K562 (cell line): Measurements from ENCODE around the gene OR56A5.

ENCODE experiments used
- ARID1B ChIP-seq: fragments of 450-650 bp; IDR thresholded peaks from 2 replicates; pipeline ENCODE4 v1.6.1; 2016; ENCODE audit warnings: antibody characterized with exemption, mild to moderate bottlenecking, inconsistent platforms
- MTF1 ChIP-seq: fragments of 250-450 bp; sonication (Bioruptor Pico); IDR thresholded peaks from 2 replicates; pipeline ENCODE4 v1.9.0; 2021; ENCODE audit warnings: moderate library complexity, mild to moderate bottlenecking, inconsistent platforms, borderline replicate concordance
- POLR2A ChIP-seq: fragments of 450-650 bp; conservative IDR thresholded peaks from 2 replicates; pipeline ENCODE4 v1.6.1; 2016
- SP1 ChIP-seq: sonication (generic); formaldehyde crosslinking; IDR thresholded peaks from 2 replicates; pipeline ENCODE4 v1.8.1; 2022; ENCODE audit warnings: mild to moderate bottlenecking, missing genetic modification reagents
- SREBF1 ChIP-seq: fragments of 150-350 bp; IDR thresholded peaks from 2 replicates; pipeline ENCODE4 v1.6.1; 2014; ENCODE audit warnings: antibody characterized with exemption, low read depth, low read length, borderline replicate concordance
- XRCC5 ChIP-seq: fragments of 200-400 bp; formaldehyde crosslinking; IDR thresholded peaks from 2 replicates; pipeline ENCODE4 v1.6.1; 2017; ENCODE audit warnings: low read depth, mild to moderate bottlenecking, low read length

DNA sequence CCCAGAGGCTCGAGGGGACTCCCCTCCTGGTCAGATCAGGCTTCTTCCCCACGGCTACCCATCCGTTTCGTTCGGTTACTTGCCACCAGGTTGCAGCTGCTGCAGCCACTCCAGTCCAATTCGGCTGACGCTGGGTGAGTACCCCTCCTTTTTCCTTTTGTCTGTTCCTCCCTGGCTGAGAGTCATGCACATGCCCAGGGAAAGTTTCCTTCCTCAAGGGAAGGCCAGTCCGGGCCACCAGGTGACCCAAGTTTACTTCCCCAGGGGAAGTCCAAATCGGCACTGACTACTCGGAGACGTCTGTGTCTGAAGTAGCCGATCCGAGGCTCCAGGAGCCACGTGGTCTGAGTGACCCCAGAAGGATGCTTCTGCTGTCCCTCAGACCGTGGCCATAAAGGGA lies 39.5 kb downstream of the OR56A5 start:
- TF ChIP-seq SP1 (CRISPR knock-in tag) (no peak), MTF1 (CRISPR knock-in tag) (no peak), XRCC5 (no peak), ARID1B (no peak), SREBF1 (no peak), POLR2A (no peak)
